ENCODE results near the gene MPRIP.
A peak's percentile ranks its signal among the peaks of the same experiment; 100 is the strongest.
"Not testable (repeated sequence)": the region's sequence is repeated elsewhere in the genome, so short reads cannot be mapped to it uniquely, and the experiment has no call there.

MPRIP gene

DNA sequence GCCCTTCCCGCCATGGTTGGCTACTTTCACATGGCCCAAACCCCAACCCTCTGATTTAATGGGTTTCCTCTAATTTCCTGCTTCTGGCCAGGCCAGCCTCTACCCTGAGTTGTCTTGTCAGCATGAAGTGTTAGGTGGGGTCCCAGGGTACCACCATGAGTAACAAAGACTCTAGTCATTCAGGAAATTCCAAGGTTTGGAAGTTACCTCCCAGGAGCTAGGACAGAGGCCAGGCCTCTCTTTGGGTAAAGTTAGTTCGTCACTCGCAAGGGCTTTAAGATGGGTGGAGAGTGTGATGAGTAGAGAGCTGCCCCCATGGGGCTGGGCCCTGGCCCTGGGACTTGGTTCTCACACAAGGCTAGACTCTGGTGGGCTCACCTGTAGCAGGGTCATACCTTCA lies 109.3 kb downstream of the MPRIP start:
- no peak for DNase-seq

DNA sequence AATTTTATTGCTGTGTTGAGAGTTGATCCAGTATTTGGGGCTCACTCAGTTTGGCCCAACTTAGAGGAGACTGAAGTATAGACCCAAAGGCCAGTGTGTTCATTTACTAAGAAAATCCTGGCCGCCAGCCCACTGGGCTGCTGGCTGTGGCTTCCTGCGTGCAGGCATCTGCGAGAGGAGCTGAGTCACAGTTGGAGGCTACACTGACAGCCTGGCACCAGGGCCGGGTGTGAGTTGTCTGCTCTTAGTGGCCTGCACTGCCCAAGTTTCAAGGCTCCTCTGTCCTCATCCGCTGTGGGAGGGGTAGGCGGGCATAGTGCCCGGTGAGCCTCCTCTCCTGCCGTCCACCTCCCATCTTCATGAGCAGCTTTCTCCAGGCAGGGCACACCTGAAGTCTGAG lies 109.7 kb downstream of the MPRIP start:
- peak; percentile 55 to 83 for DNase-seq

DNA sequence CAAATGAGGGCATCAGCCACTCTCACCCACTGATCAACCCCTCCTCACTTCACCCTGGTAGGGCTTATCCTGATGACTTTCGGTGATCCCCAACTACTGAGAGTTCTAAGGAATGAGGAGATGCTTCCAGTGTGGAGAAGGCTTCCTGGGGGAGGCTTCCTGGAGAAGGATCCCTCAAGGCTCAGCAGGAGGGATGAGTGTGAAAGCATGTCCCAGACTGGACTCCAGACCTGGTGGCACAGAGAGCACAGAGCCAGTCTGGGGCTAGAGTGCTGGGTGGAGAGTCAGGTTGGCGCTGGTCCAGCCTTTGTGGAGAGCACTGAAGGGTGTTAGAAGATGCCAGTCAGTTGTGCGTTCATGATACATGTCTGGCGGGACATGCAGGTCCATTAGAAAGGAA lies 110.1 kb downstream of the MPRIP start:
- DNase-seq, result peak in 1 of 2 experiments; percentile 20

DNA sequence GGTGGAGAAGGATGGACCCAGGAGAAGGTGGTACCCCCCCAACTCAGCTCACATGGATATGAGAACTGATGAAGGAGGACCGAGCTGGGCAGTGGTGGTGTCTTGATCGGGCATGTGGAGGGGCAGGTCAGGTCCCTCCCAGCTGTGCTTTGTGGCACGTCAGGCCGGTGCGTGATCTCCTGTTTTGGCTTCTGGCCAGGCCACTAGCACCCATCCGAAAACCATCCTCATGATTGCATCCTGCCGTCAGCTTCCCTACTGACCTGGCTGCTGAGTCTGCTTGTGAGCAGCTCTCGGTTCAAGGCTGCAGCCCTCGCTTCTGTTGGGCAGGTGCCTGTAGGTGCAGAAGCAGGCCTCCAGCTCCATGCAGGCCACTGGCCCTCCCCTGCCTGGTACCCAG lies 110.8 kb downstream of the MPRIP start:
- no peak for DNase-seq

DNA sequence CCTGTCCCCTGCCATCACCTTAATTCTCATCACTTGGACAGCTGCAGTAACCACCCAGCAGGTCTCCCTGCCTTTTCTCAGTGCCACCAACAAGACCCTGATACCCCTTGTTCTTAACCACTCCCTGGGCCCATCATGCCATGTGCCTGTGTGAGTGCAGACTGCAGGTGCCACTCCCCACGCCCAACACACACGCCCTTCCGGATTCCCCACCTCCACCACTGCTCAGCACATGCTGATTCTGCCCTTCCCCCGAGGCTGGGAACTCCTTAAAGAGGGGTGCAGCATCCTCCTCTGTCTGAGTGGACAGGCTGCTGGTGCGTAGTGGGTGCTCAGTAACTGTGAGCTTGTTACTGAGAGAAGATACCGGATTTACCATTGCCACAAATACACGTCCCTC lies 111.5 kb downstream of the MPRIP start:
- DNase-seq, result no peak

DNA sequence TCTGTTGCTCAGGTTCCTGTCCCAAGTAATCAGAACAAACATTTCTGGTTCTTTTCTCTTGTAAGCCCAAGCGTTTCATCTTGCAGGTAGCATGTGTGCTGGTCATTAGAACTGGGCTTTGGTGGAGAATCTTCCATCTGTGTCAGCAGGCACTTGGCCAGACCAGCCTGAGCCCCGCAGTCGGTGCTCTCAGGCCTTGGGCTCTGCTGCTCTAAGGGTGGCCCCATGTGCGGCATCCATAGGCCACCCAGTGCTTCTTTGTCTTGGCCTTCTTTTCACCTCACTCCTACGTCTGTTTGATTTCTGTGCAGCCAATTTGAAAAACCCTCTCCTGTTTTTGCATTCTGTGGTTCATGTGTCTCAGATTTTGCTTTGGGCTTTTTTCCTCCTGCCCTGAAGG lies 112.3 kb downstream of the MPRIP start:
- no peak for DNase-seq

DNA sequence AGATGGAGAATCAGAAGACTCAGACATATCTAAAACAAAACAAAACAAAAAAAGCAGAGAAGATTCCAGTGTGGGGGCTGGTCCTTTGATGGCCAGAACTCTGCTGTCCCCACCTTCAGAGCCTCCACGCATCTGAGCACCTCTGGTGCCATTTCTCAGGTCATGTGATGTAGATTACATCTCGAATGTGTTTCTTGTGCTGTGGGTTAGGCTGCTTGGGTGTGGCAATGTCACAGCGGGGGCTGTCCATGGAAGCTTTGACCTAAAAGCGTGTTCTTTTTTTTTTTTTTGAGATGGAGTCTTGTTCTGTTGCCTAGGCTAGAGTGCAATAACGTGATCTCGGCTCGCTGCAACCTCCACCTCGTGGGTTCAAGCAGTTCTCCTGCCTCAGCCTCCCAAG lies 112.7 kb downstream of the MPRIP start:
- DNase-seq, result no peak

DNA sequence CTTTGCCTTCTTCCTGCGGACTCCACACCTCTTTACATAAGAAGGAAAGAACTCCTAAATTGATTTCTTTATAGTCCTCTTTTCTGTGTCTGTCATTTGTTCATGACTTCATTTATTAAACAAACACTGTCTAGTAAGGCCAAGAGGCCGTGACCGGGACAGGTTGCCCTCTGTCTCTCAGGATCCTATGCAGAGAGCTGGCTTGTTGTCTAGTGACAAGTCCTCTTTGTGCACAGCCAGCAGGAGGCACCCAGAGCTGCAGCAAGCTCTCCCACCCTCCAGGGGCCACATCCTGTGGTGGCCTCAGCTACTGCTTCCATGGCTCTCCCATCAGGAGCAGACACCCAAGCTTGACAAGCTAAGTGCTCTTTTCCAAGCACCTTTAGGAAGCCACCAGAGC lies 113.3 kb downstream of the MPRIP start:
- DNase-seq, result no peak

DNA sequence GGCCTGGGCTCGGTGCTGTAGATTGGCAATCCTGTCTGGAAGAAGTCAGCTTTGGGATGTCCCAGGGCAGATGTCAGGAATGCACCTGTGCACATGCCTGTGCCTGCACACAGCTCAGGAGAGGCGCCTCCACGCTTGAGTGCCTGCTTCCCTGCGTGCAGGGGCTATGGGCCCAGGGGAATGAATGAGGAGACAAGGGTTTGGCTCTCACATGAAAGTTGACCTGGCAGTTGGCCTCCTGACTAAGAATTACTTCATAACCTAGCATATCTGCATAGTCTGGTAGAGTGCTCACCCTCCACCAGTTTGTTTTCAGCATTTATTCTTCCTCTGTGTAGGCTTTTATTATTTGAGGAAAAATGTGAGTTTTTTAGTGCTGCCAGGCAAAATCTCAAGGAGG lies 113.8 kb downstream of the MPRIP start:
- DNase-seq, result no peak

DNA sequence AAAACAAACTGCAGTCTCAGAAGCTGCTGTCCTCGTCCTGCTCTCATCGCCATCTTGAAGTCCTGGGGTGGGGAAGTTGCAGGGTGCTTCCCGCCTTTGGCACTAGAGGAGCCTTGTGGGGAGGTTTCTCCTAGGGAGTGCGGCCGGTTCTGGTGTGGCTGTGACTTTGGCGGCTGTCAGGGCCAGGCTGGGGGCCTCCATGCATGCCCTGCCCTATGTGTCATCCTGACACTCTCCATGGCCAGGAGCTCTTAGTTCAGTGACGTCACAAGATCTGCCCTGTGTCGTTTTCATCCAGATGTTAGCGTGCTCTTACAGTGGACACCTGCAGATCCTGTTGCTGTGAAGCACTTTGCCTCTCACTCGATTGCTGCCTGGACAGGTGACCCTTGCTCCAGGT lies 114.3 kb downstream of the MPRIP start:
- DNase-seq, result no peak

DNA sequence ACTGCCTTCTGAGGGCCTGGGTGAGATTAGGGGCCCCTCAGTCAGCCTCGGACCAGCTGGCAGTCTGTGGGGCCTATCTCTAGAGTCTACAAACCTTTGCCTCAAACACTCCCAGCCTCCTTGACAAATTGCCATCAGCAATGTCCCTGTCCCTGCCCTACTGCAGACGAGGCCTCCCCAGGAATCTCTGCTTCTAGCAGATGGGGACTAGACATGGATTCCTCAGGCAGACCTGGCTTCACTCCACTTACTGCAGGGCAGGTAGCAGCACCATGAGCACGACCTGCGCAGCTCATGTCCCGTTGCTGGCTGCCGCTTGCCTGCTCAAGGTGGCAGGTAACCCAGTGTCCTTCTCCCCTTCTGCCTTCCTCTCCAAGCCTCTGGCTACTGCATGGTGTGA lies 114.8 kb downstream of the MPRIP start:
- no peak for DNase-seq

DNA sequence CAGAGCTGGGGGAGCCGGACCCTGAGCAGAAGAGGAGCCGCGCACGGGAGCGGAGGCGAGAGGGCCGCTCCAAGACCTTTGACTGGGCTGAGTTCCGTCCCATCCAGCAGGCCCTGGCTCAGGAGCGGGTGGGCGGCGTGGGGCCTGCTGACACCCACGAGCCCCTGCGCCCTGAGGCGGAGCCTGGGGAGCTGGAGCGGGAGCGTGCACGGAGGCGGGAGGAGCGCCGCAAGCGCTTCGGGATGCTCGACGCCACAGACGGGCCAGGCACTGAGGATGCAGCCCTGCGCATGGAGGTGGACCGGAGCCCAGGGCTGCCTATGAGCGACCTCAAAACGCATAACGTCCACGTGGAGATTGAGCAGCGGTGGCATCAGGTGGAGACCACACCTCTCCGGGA lies 116.2 kb downstream of the MPRIP start:
- not testable (repeated sequence) for DNase-seq

DNA sequence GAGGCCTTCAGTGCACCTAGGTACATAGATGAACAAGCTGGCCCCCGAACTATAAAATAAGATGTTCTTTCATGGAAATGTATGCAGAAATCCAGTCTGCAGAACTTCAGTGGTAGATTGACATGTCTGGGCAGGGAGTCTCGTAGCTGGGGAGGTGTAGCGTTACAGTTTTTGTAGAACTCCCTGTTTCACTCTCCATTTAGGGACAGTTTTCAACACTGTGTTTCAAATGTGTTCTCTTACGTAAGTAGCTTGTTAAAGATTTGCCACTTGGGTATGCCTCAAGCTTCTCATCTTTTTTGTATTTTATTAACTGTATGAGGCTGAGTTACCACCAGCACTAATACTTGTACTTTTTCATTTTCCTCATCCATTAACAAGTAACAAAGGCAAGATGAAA lies 117.3 kb downstream of the MPRIP start:
- DNase-seq, result no peak

DNA sequence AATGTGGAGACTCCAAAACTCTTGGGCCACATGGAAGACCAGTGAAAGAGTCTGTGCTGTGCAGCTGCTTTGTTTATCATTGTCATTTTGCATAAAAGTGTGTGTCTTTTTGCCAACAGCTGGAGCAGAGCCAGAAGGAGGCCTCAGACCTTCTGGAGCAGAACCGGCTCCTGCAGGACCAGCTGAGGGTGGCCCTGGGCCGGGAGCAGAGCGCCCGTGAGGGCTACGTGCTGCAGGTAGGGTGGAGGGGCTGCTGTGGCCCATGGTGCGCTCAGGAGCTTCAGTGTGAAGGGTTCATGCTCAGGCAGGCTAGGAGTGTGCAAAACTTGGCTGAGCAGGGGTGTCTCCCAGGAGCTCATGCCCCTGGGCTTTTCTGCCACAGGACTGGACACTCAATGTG lies 118.9 kb downstream of the MPRIP start:
- DNase-seq, result no peak

DNA sequence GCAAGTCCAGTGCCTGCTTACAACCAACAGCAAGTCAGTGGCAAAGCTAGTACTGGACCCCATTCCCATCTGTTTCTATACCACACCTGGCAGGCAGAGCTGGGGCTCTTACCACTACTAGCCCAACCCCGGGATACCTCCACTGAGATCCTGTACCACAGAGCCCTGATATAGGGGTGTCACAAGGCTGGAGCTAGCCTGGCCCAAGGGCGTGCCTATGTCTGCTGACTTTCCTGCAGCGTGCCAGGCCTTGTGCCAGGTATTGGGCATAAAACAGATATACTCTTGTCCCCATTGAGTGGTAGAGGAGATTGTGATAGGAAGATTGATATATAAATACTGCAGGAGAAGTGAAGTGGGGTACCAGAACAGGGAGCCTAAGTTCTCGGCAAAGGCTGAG lies 119.5 kb downstream of the MPRIP start:
- DNase-seq, result no peak

DNA sequence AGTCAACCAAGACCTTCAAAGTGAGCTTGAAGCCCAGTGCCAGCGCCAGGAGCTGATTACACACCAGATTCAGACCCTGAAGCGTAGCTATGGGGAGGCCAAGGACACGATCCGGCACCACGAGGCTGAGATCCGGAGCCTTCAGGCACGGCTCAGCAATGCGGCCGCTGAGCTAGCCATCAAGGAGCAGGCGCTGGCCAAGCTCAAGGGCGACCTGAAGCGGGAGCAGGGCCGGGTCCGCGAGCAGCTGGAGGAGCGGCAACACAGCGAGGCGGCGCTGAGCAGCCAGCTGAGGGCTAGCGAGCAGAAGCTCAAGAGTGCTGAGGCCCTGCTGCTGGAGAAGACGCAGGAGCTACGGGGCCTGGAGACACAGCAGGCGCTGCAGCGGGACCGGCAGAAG lies 121.9 kb downstream of the MPRIP start:
- no peak for DNase-seq

DNA sequence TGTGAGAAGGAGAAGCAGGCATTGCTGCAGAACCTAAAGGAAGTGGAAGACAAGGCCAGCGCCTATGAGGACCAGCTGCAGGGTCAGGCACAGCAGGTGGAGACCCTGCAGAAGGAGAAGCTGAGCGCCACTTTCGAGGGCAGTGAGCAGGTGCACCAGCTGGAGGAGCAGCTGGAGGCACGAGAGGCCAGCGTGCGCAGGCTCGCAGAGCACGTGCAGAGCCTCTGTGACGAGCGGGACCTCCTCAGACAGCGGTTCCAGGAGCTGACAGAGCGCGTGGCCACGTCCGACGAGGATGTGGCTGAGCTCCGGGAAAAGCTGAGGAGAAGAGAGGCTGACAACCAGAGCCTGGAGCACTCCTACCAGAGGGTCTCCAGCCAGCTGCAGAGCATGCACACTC lies 122.4 kb downstream of the MPRIP start:
- DNase-seq, result no peak

DNA sequence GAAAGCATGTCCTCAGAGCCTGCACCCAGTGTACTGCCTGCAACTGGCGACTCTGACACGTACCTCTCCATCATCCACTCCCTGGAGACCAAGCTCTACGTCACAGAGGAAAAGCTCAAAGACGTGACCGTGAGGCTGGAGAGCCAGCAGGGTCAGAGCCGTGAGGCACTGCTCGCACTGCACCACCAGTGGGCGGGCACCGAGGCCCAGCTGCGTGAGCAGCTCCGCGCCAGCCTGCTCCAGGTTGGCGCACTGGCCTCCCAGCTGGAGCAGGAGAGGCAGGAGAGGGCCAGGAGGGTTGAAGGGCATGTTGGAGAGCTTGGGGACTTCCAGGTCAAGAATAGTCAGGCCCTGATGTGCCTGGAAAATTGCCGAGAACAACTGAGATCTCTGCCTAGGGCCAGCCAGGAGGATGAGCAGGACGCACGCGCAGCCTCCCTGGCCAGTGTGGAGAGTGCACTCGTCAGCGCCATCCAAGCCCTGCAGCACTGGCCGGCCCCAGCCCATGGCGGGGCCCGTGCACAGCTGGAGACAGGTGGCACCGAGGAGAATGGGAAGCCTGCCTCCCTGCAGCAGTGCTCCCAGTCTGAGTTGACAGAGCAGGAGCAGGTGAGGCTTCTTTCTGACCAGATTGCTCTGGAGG lies 123.5 kb downstream of the MPRIP start:
- no peak for DNase-seq

DNA sequence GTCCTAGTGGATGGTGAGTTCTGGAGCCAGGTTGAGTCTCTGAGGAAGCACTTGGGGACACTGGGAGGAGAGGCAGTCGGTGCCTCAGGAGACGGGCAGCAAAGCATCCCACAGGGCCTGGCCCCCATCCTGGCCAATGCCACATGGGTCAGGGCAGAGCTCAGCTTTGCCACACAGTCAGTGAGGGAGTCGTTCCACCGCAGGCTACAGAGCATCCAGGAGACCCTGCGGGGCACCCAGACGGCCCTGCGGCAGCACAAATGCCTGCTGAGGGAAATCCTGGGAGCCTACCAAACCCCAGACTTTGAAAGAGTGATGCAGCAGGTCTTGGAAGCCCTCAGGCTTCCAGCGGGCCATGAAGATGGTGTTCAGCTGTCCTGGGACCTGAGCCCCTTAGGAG lies 124.2 kb downstream of the MPRIP start:
- DNase-seq, result no peak

DNA sequence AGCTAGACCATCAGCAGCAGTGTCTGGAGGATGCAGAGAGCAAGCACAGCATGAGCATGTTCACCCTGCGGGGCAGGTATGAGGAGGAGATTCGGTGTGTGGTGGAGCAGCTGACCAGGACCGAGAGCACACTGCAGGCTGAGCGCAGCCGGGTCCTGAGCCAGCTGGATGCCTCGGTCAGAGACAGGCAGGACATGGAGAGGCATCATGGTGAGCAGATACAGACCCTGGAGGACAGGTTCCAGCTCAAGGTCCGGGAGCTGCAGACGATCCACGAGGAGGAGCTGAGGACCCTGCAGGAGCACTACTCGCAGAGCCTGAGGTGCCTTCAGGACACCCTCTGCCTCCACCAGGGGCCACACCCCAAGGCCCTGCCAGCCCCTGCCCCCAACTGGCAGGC lies 125.1 kb downstream of the MPRIP start:
- DNase-seq, result no peak

DNA sequence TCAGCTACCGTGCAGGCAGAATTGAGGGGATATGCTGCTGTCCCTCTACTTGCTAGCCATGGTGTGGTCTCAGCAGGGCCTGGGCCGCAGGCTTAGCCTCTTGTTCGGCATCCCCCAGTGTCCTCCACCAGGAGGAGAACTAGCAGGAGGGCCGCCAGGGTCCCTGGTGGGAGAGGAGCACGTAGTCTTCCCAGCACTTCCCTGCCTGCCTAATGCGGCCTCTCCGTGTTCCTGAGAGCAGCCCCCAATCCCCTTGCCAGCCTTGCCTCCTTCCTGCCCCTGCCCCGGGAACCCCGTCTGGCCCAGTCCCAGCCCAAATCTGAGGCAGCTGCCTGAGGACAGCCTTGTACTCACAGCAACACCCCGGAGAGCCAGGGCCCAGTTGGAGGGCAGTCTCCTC lies 125.7 kb downstream of the MPRIP start:
- DNase-seq, result no peak

DNA sequence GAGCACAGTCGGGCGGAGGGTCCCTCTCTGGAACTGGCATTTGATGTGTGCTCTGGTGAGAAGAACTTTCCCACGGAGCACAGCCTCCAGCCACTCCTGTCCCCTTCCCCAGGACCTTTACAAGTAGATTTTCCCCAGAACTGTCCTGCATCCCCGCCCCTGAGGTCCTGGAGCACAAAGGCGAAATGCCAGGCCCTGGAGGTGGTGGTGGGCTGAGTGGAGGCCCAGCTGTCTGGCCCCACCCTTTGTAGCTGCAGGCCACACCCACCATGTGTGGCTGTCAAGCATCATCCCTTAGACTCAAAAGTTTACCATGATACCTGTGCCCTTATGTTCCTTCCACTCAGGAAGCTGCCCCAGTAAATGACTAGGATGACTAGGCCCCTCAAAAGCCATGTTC lies 126.1 kb downstream of the MPRIP start:
- no peak for DNase-seq

DNA sequence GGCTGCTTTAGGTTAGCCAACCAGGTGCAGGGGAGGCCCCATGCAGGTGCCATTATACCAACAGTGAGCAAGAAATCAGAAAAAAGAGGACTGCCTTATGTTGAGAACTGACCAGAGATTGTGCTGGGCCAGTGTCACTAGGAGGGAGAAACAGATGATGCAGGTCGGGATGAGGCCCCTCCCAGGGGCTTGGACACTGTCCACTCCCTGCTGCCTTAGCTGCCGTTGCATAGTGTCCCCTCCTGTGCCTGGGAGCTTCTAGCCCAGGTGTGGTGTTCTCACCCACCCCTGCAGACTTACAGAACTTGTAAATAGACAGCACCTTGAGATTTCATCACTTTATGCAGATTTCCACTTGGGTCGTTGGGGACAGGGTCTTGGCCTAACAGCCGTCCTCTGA lies 127.1 kb downstream of the MPRIP start:
- DNase-seq, result no peak

DNA sequence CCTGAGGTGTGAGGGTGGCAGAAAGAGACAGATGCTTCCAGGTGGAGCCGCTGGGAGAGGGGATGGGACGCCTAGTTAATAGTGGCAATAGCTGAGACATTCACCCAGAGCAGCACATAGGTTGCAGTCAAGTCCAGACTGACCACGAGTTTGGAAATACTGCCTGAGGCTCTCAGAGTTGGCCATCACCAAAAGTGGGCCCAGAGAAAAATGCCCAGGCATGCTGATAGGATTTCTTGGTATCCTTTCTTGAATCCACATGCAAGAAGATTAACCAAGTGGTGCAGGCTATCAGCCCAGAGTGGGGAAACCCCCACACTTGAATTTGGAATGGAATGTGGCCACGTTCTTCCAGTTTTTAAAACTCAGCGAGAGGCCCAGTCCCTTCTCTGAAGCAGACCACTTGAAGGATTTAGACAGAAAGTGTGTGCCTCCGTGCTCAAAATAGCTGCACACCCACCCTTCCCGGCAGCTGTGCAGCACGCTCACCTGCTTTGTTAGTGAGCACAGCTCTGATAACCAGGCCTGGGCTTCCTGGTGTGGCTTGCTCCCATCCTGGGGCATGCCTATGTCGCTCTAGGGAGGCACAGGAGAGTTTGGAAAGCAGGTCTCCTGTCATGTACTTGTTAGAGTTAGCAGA lies 128.2 kb downstream of the MPRIP start:
- no peak for DNase-seq

DNA sequence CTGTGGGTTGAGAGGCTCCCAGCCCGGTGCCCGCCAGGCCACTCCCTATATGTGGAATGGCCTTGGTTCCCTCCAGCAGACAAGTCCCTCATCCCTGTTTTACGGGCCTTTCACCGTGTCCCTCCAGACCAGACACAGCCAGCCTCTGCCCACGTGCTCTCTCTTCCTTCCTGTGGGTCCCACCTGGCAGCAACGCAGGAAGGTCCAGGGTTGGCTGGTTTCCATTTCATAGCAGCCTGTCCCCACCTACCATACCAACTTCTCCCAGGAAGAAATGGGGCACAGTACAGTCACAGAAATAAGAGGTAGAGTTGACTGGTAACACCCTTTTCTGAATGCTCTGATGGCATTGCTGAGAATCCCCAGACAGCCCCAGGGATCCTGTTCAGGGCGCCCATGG lies 128.9 kb downstream of the MPRIP start:
- DNase-seq, result no peak

Measured in NCI-H446 (cell line).